ENCODE results near the gene SYNPO2.

DNA sequence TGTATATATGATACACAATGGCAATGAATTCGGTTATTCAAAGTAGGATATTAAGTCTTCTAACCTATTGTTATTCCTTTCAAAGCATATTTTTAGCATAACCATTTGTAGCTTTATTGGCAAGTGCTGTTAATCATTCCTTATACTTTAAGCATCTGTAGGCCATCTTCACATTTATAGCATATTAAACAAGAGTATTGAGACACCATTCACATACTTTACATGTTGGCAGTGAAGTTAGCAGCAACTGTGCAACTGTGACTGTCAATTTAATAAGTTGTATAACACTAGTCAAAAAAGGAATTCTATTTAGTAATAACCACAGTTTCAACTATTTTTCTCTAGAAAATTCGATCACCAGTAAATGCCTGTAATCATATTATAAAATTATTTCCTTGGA lies 139.6 kb downstream of the SYNPO2 start:
- TF ChIP-seq, protein P1, sequence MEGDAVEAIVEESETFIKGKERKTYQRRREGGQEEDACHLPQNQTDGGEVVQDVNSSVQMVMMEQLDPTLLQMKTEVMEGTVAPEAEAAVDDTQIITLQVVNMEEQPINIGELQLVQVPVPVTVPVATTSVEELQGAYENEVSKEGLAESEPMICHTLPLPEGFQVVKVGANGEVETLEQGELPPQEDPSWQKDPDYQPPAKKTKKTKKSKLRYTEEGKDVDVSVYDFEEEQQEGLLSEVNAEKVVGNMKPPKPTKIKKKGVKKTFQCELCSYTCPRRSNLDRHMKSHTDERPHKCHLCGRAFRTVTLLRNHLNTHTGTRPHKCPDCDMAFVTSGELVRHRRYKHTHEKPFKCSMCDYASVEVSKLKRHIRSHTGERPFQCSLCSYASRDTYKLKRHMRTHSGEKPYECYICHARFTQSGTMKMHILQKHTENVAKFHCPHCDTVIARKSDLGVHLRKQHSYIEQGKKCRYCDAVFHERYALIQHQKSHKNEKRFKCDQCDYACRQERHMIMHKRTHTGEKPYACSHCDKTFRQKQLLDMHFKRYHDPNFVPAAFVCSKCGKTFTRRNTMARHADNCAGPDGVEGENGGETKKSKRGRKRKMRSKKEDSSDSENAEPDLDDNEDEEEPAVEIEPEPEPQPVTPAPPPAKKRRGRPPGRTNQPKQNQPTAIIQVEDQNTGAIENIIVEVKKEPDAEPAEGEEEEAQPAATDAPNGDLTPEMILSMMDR (conservative IDR thresholded peaks at IDR 0.05): no peak
- TF ChIP-seq EZH2 (IDR thresholded peaks at IDR 0.05; ENCODE audit: low read depth): no peak

Data from PC-9 (cell line).